K562 (cell line): ENCODE data around the gene CTU1. TPM values are rescaled to one million over a fixed set of nuclear protein-coding genes. Genes with fewer than 3 reads are reported as not detected.

Source experiments
- ATAC-seq: fragments of 200-7000 bp; cut with Tn5 transposase; 3 replicates; pipeline ENCODE4 v1.9.1; 2020; ENCODE audit warnings: moderate library complexity
- BruUV-seq: library from RNA; stranded (reverse); fragments of 400-500 nt; replicated peaks from 2 replicates; lab custom pipeline; 2021; lab: Mats Ljungman, UMichigan
- CTCF ChIA-PET: fragments of 300-600 bp; formaldehyde crosslinking; extraction: SDS; loops from one replicate; lab custom pipeline; 2021; ENCODE audit warnings: low intra/inter-chr PET ratio; lab: Yijun Ruan, JAX
- POLR2A ChIA-PET: fragments of 300-600, 350-650 bp; sonication (Branson Sonifier 250); formaldehyde crosslinking; extraction: SDS; loops from one replicate; lab custom pipeline; 2021; ENCODE audit warnings: antibody characterized with exemption, inconsistent platforms; lab: Yijun Ruan, JAX
- DNase-seq, 4 experiments: peaks; one replicate each; pipeline versions ENCODE4 v3.0.0 to v3.0.0-alpha.2; 2011 to 2018; ENCODE audit warnings: low spot score in 3 of 4, mixed read lengths in 3 of 4; ENCODE audit errors: extremely low read depth in 1 of 4
- FAIRE-seq: peaks from 2 replicates; lab custom pipeline; 2011; peaks lifted over from hg19 to GRCh38; lab: Jason Lieb, UNC
- H2AFZ ChIP-seq: 2 replicates; pipeline ENCODE4 v1.6.0; 2011; ENCODE audit warnings: low read depth, low read length, control low read depth, inconsistent platforms
- H3K27ac ChIP-seq: fragments of 200-600 bp; 3 replicates; pipeline ENCODE4 v1.8.0; 2011; ENCODE audit warnings: low read depth, mild to moderate bottlenecking, control low read depth, inconsistent platforms, low read length, moderate library complexity, mixed read lengths; ENCODE audit errors: extremely low read depth
- H3K27me3 ChIP-seq, 2 experiments: fragments of 300-600 bp in 1 of 2; 2 replicates in 1 of 2; 3 replicates in 1 of 2; pipeline versions ENCODE4 v1.6.0 to v1.8.0; 2011; ENCODE audit warnings: inconsistent platforms in 2 of 2, low read length in 2 of 2, mild to moderate bottlenecking in 1 of 2, mixed read lengths in 1 of 2, moderate library complexity in 1 of 2; ENCODE audit not compliant: control insufficient read depth in 2 of 2, insufficient read depth in 2 of 2
- H3K36me3 ChIP-seq: fragments of 300-600 bp; 3 replicates; pipeline ENCODE4 v1.8.0; 2011; ENCODE audit warnings: mild to moderate bottlenecking, low read length, inconsistent platforms; ENCODE audit not compliant: control insufficient read depth, insufficient read depth
- H3K4me1 ChIP-seq, 2 experiments: fragments of 200-600 bp in 1 of 2; replicated peaks in 1 of 2; 2 replicates in 1 of 2; 3 replicates in 1 of 2; pipeline versions ENCODE4 v1.5.1 to v1.8.0; 2011; ENCODE audit warnings: inconsistent platforms in 2 of 2, low read length in 2 of 2, mild to moderate bottlenecking in 1 of 2, mixed read lengths in 1 of 2, moderate library complexity in 1 of 2; ENCODE audit not compliant: control insufficient read depth in 2 of 2, insufficient read depth in 2 of 2
- H3K4me2 ChIP-seq: 2 replicates; pipeline ENCODE4 v1.6.1; 2011; ENCODE audit warnings: low read length, control low read depth, inconsistent platforms, mixed read lengths; ENCODE audit not compliant: insufficient read depth
- H3K4me3 ChIP-seq: fragments of 200-600 bp; sonication (generic), shearing (Covaris generic); 2 replicates; pipeline ENCODE4 v1.5.1; 2016; ENCODE audit warnings: control low read depth, inconsistent platforms
- H3K79me2 ChIP-seq: fragments of 200-600 bp; 3 replicates; pipeline ENCODE4 v1.8.0; 2011; ENCODE audit warnings: low read length, inconsistent platforms; ENCODE audit not compliant: control insufficient read depth, insufficient read depth
- H3K9ac ChIP-seq, 2 experiments: 2 replicates each; pipeline versions ENCODE4 v1.6.0 to v1.6.1; 2011; ENCODE audit warnings: low read depth in 2 of 2, low read length in 2 of 2, control low read depth in 1 of 2, inconsistent platforms in 1 of 2, mild to moderate bottlenecking in 1 of 2, mixed read lengths in 1 of 2; ENCODE audit not compliant: insufficient read depth in 1 of 2
- H3K9me1 ChIP-seq: one replicate; pipeline ENCODE4 v1.6.0; 2011; ENCODE audit warnings: inconsistent platforms, mild to moderate bottlenecking, low read length, moderate library complexity; ENCODE audit not compliant: control insufficient read depth, insufficient read depth
- H3K9me3 ChIP-seq: replicated peaks from 2 replicates; pipeline ENCODE4 v1.5.1; 2011; ENCODE audit warnings: low read depth, low read length, inconsistent platforms; ENCODE audit not compliant: control insufficient read depth, insufficient read depth
- H4K20me1 ChIP-seq: replicated peaks from 2 replicates; pipeline ENCODE4 v1.6.1; 2011; ENCODE audit warnings: low read length, inconsistent platforms, mixed read lengths; ENCODE audit not compliant: control insufficient read depth, insufficient read depth
- BACH1 ChIP-seq: fragments of 200-800 bp; sonication (Bioruptor generic); IDR thresholded peaks from 2 replicates; pipeline ENCODE4 v1.6.1; 2016; ENCODE audit warnings: missing genetic modification characterization, missing compliant biosample characterization
- IRF1 ChIP-seq: sonication (generic); formaldehyde crosslinking; IDR thresholded peaks from 2 replicates; pipeline ENCODE4 v1.8.0; 2022; ENCODE audit warnings: missing genetic modification reagents, mild to moderate bottlenecking, borderline replicate concordance
- LARP7 ChIP-seq: fragments of 450-650 bp; IDR thresholded peaks from 2 replicates; pipeline ENCODE4 v1.6.1; 2016
- TSHZ1 ChIP-seq: fragments of 250-450 bp; sonication (Bioruptor Pico); IDR thresholded peaks from 2 replicates; pipeline ENCODE4 v1.4.0; 2020; ENCODE audit warnings: mild to moderate bottlenecking, moderate library complexity
- ZNF253 ChIP-seq: fragments of 250-450 bp; sonication (Bioruptor Pico); conservative IDR thresholded peaks from 2 replicates; pipeline ENCODE4 v1.6.1; 2021; ENCODE audit warnings: mild to moderate bottlenecking
- WGBS: fragments of 100-300 bp; shearing (Covaris generic); methylation state at CpG from one replicate; pipeline ENCODE4 v1.1.6; 2016; ENCODE audit warnings: low coverage, mixed read lengths; ENCODE audit not compliant: insufficient coverage; ENCODE audit errors: missing lambda C conversion rate; 5-methylcytosine and 5-hydroxymethylcytosine counted together
- in situ Hi-C: fragments of 300-500 bp; cut with MboI; formaldehyde crosslinking; loops from 4 replicates; pipeline ENCODE4 v1.15.0; 2018; ENCODE audit warnings: inconsistent platforms, mixed read lengths
- intact Hi-C: fragments of 100-400 bp; cut with micrococcal nuclease; formaldehyde crosslinking; loops from 2 replicates; pipeline ENCODE4 v1.14.2; 2022
- polyA plus RNA-seq, 8 experiments: library from polyadenylated mRNA; depleted of rRNA in 4 of 8; stranded (reverse) in 5 of 8; unstranded in 3 of 8; fragments of >200 nt; fragmentation: Nextera tagmentation in 2 of 8; fragmentation: Illumina TruSeq in 1 of 8; extraction: Ambion mirVana in 2 of 8; extraction: Trizol in 1 of 8; gene quantifications; 2 replicates each; pipeline versions ENCODE4 v1.2.1 to v1.2.3, GENCODE V29; 2011 to 2014; ENCODE audit warnings: inconsistent platforms in 1 of 8, missing spikeins in 1 of 8
- total RNA-seq, 7 experiments: library from RNA; depleted of rRNA in 6 of 7; stranded (reverse); fragments of >200 nt in 6 of 7; fragmentation: Illumina TruSeq in 2 of 7; extraction: Trizol in 2 of 7; gene quantifications; 2 replicates each; pipeline versions ENCODE4 v1.2.1 to v1.2.3, GENCODE V29; 2011 to 2021; ENCODE audit warnings: low replicate concordance in 1 of 7

The CTU1 gene
- total and polyA plus RNA-seq, 9 of the 15 experiments (the other 6 are each of a cell fraction or from before 2014, with no cell fraction given) = 0.03 to 18.4 (median 2.3) TPM; not detected in 1

- TF ChIP-seq BACH1 (tag) (no peak), TSHZ1 (CRISPR knock-in tag) (no peak), ZNF253 (CRISPR knock-in tag) (no peak), LARP7 (no peak)
Observed at GRCh38 chr19:51082611-51083010, 25.6 kb downstream of the CTU1 start, which contains the start of gene KLK14 (continued).

GRCh38 chr19:51081476-51081875, 26.7 kb downstream of the CTU1 start:
- H3K4me3 ChIP-seq = no peak overlapping the region
- no peak overlapping the region for H3K9ac ChIP-seq
- H4K20me1 ChIP-seq = no peaks in the 10 kb centered on the region; the same call in 1 of the 2 replicates
- H2AFZ ChIP-seq = no peak overlapping the region
- H3K27me3 ChIP-seq = peaks cover 19 to 73% of the 10 kb centered on the region in 2 experiments; a peak in 4 of 5 replicates
- POLR2A ChIA-PET = interaction anchor here (0.7 to 1.2 kb wide), 2 partner anchors 16 to 277 kb away, joined by 4 to 7 read pairs; partner anchors contain the start of gene KLK13
- H3K9me1 ChIP-seq = no peaks in the 10 kb centered on the region
- no TSS peak for BruUV-seq
- intact Hi-C loops = no loop called here
- CTCF ChIA-PET = no interaction called here
- H3K4me1 ChIP-seq = peaks cover 0 to 10% of the 10 kb centered on the region in 2 experiments; a peak in 2 of 5 replicates
- TF ChIP-seq IRF1 (CRISPR knock-in tag) = no peak
- H3K79me2 ChIP-seq = no peaks in the 10 kb centered on the region
- no peaks in the 10 kb centered on the region for H3K36me3 ChIP-seq
- in situ Hi-C loops = no loop called here
- no peaks in the 10 kb centered on the region for H3K9me3 ChIP-seq
- WGBS = 0% methylated on average over 6 of the region's 14 CpGs
- H3K4me2 ChIP-seq = no peak overlapping the region
- no peak for FAIRE-seq
- DNase-seq = peak in 1 of 4 experiments; percentile 18
- no peak; the same call in 1 of the 3 replicates for ATAC-seq
- no peak overlapping the region for H3K27ac ChIP-seq
